Activated T-cell treated with anti-CD3 and anti-CD28 coated beads, Interleukin-2, amount 50 U/mL, for 4 hours (primary cell): ENCODE measurements around the gene CDK13. TPM values are rescaled to one million over a fixed set of nuclear protein-coding genes. Genes with fewer than 3 reads are reported as not detected.

Experiments
- ATAC-seq, 2 donors: fragments of 200-7000 bp; cut with Tn5 transposase; one replicate each; pipeline ENCODE4 v1.10.0; 2021
- DNase-seq: peaks from one replicate; pipeline ENCODE4 v3.0.0-alpha.2; 2020
- H3K27me3 Mint-ChIP-seq: one replicate; pipeline ENCODE4 v1.8.0; 2021; ENCODE audit warnings: low read depth, mixed read lengths
- H3K36me3 Mint-ChIP-seq: one replicate; pipeline ENCODE4 v1.8.0; 2022; ENCODE audit warnings: mixed read lengths; ENCODE audit not compliant: insufficient read depth
- H3K4me1 Mint-ChIP-seq: one replicate; pipeline ENCODE4 v1.8.0; 2021; ENCODE audit warnings: low read depth, mixed read lengths
- H3K4me3 Mint-ChIP-seq: one replicate; pipeline ENCODE4 v1.8.0; 2021; ENCODE audit warnings: mild to moderate bottlenecking, moderate library complexity, mixed read lengths
- H3K9me3 Mint-ChIP-seq: one replicate; pipeline ENCODE4 v1.8.0; 2021; ENCODE audit warnings: mixed read lengths
- total RNA-seq, 3 donors: library from RNA; stranded (reverse); gene quantifications; one replicate each; pipeline ENCODE4 v1.2.1, GENCODE V29; 2021

Gene CDK13
- total RNA-seq, 3 donors from 2014 or later = 33.9 to 39.3 (median 35.9) TPM

GRCh38 chr7:39934132-39934531 is 15.9 kb upstream of the CDK13 start:
- ATAC-seq = no peak
- no peak for DNase-seq
- Mint-ChIP-seq H3K4me3 (no peak overlapping the region), H3K9me3 (no peaks in the 10 kb centered on the region), H3K36me3 (no peaks in the 10 kb centered on the region), H3K4me1 (no peaks in the 10 kb centered on the region), H3K27me3 (no peaks in the 10 kb centered on the region)

GRCh38 chr7:39936761-39937160 is 13.3 kb upstream of the CDK13 start:
- Mint-ChIP-seq H3K9me3 (no peaks in the 10 kb centered on the region), H3K4me3 (no peak overlapping the region), H3K4me1 (no peaks in the 10 kb centered on the region), H3K27me3 (no peaks in the 10 kb centered on the region), H3K36me3 (no peaks in the 10 kb centered on the region)
- no peak for ATAC-seq
- DNase-seq = no peak

- H3K27me3 Mint-ChIP-seq = no peaks in the 10 kb centered on the region
- no peak for DNase-seq
These were observed 12.5 kb upstream of the CDK13 start for GRCh38 chr7:39937366-39938153.

GRCh38 chr7:39942883-39943282 is 7.2 kb upstream of the CDK13 start:
- DNase-seq (no peak), ATAC-seq (no peak)
- Mint-ChIP-seq H3K4me3 (no peak overlapping the region), H3K36me3 (no peaks in the 10 kb centered on the region), H3K9me3 (no peaks in the 10 kb centered on the region), H3K27me3 (no peaks in the 10 kb centered on the region), H3K4me1 (peaks cover 4% of the 10 kb centered on the region)

More at GRCh38 chr7:39937366-39938153, 12.5 kb upstream of the CDK13 start:
- ATAC-seq = no peak
- Mint-ChIP-seq H3K9me3 (no peaks in the 10 kb centered on the region), H3K4me3 (no peak overlapping the region), H3K36me3 (no peaks in the 10 kb centered on the region), H3K4me1 (no peaks in the 10 kb centered on the region)

- no peak overlapping the region for H3K4me3 Mint-ChIP-seq
- no peak for ATAC-seq
- no peak for DNase-seq
- H3K9me3 Mint-ChIP-seq = no peaks in the 10 kb centered on the region
- no peaks in the 10 kb centered on the region for H3K27me3 Mint-ChIP-seq
- peaks cover 16% of the 10 kb centered on the region for H3K4me1 Mint-ChIP-seq
- H3K36me3 Mint-ChIP-seq = peaks cover 1% of the 10 kb centered on the region
These were observed 3.4 kb upstream of the CDK13 start for GRCh38 chr7:39946693-39947092.

GRCh38 chr7:39948375-39948955 is 1.6 kb upstream of the CDK13 start:
- Mint-ChIP-seq H3K4me1 (peaks cover 21% of the 10 kb centered on the region), H3K4me3 (peak overlapping the region; percentile 89), H3K27me3 (no peaks in the 10 kb centered on the region), H3K36me3 (peaks cover 3% of the 10 kb centered on the region), H3K9me3 (no peaks in the 10 kb centered on the region)
- ATAC-seq (no peak), DNase-seq (no peak)

GRCh38 chr7:39948956-39949928 is 814 bp upstream of the CDK13 start:
- peak overlapping the region; percentile 89 for H3K4me3 Mint-ChIP-seq
- peaks cover 28% of the 10 kb centered on the region for H3K4me1 Mint-ChIP-seq
- DNase-seq = peak; percentile 97
- peaks cover 3% of the 10 kb centered on the region for H3K36me3 Mint-ChIP-seq
- ATAC-seq = peak; percentile 82 to 85
- no peaks in the 10 kb centered on the region for H3K9me3 Mint-ChIP-seq
- no peaks in the 10 kb centered on the region for H3K27me3 Mint-ChIP-seq

GRCh38 chr7:39950473-39951225 is 593 bp downstream of the CDK13 start:
- H3K27me3 Mint-ChIP-seq = no peaks in the 10 kb centered on the region
- ATAC-seq (no peak), DNase-seq (peak; percentile 28)
- peaks cover 41% of the 10 kb centered on the region for H3K4me1 Mint-ChIP-seq
- peaks cover 6% of the 10 kb centered on the region for H3K36me3 Mint-ChIP-seq
- peak overlapping the region; percentile 89 for H3K4me3 Mint-ChIP-seq
- no peaks in the 10 kb centered on the region for H3K9me3 Mint-ChIP-seq

- DNase-seq (peak; percentile 63), ATAC-seq (peak; percentile 15 to 27)
- Mint-ChIP-seq H3K36me3 (peaks cover 8% of the 10 kb centered on the region), H3K27me3 (no peaks in the 10 kb centered on the region), H3K9me3 (no peaks in the 10 kb centered on the region), H3K4me1 (peaks cover 47% of the 10 kb centered on the region), H3K4me3 (peak overlapping the region; percentile 96)
These were observed 1.5 kb downstream of the CDK13 start for GRCh38 chr7:39951226-39952194.

GRCh38 chr7:39952374-39952773 is 2.3 kb downstream of the CDK13 start:
- Mint-ChIP-seq H3K27me3 (no peaks in the 10 kb centered on the region), H3K4me3 (peak overlapping the region; percentile 96), H3K4me1 (peaks cover 54% of the 10 kb centered on the region), H3K9me3 (no peaks in the 10 kb centered on the region), H3K36me3 (peaks cover 11% of the 10 kb centered on the region)
- ATAC-seq (no peak), DNase-seq (no peak)

GRCh38 chr7:39952803-39953202 is 2.7 kb downstream of the CDK13 start:
- DNase-seq (no peak), ATAC-seq (no peak)
- peak overlapping the region; percentile 96 for H3K4me3 Mint-ChIP-seq
- peaks cover 57% of the 10 kb centered on the region for H3K4me1 Mint-ChIP-seq
- H3K36me3 Mint-ChIP-seq = peaks cover 11% of the 10 kb centered on the region
- no peaks in the 10 kb centered on the region for H3K9me3 Mint-ChIP-seq
- no peaks in the 10 kb centered on the region for H3K27me3 Mint-ChIP-seq

GRCh38 chr7:39954694-39955093 is 4.6 kb downstream of the CDK13 start:
- no peak for ATAC-seq
- Mint-ChIP-seq H3K4me1 (peaks cover 56% of the 10 kb centered on the region), H3K9me3 (no peaks in the 10 kb centered on the region), H3K4me3 (peak overlapping the region; percentile 43), H3K36me3 (peaks cover 13% of the 10 kb centered on the region), H3K27me3 (no peaks in the 10 kb centered on the region)
- DNase-seq = no peak

- peaks cover 22% of the 10 kb centered on the region for H3K36me3 Mint-ChIP-seq
- no peak for ATAC-seq
- H3K4me1 Mint-ChIP-seq = peaks cover 72% of the 10 kb centered on the region
- H3K9me3 Mint-ChIP-seq = no peaks in the 10 kb centered on the region
- H3K27me3 Mint-ChIP-seq = no peaks in the 10 kb centered on the region
- no peak for DNase-seq
- no peak overlapping the region for H3K4me3 Mint-ChIP-seq
These were observed 8.0 kb downstream of the CDK13 start for GRCh38 chr7:39958038-39958437.
